HG03565 (cell line): Measurements from ENCODE around the gene LRP1.

Source experiments
- ATAC-seq: cut with Tn5 transposase; IDR thresholded peaks from one replicate; pipeline ENCODE4 v1.9.1; 2021; ENCODE audit warnings: mild to moderate bottlenecking, moderate library complexity; ENCODE audit not compliant: unreplicated experiment

The LRP1 gene

GRCh38 chr12:57219993-57220754, 91.9 kb downstream of the LRP1 start:
- no peak for ATAC-seq

GRCh38 chr12:57220770-57221168, 92.5 kb downstream of the LRP1 start:
- ATAC-seq: no peak

GRCh38 chr12:57221169-57221917, 93.1 kb downstream of the LRP1 start:
- ATAC-seq: no peak

- ATAC-seq: no peak
These were observed 94.3 kb downstream of the LRP1 start for GRCh38 chr12:57222286-57223190.

- no peak for ATAC-seq
These were observed 95.2 kb downstream of the LRP1 start for GRCh38 chr12:57223191-57224165.

GRCh38 chr12:57224278-57224972, 96.1 kb downstream of the LRP1 start:
- ATAC-seq: no peak

- no peak for ATAC-seq
These were observed 96.8 kb downstream of the LRP1 start for GRCh38 chr12:57224973-57225679.

GRCh38 chr12:57225680-57226210, 97.5 kb downstream of the LRP1 start:
- ATAC-seq: no peak

- no peak for ATAC-seq
These were observed 98.5 kb downstream of the LRP1 start for GRCh38 chr12:57226588-57227314.

GRCh38 chr12:57227315-57228115, 99.2 kb downstream of the LRP1 start:
- ATAC-seq: no peak

- no peak for ATAC-seq
These were observed 100.9 kb downstream of the LRP1 start for GRCh38 chr12:57229046-57229633.

GRCh38 chr12:57229634-57230380, 101.5 kb downstream of the LRP1 start, which contains the start of gene SHMT2:
TSS of gene SHMT2 (plus strand) at chr12:57229711. CDS start at chr12:57229779, 68 bp downstream.
- peak; percentile 54 for ATAC-seq

- no peak for ATAC-seq
These were observed 102.3 kb downstream of the LRP1 start for GRCh38 chr12:57230381-57231155.

- no peak for ATAC-seq
These were observed 103.2 kb downstream of the LRP1 start for GRCh38 chr12:57231276-57232021.
